A673 (cell line): Measurements from ENCODE around the gene PRSS3. TPM values are rescaled to one million over a fixed set of nuclear protein-coding genes. Genes with fewer than 3 reads are reported as not detected.

ENCODE experiments used
- total RNA-seq: library from RNA; stranded (reverse); gene quantifications from 2 replicates; pipeline ENCODE4 v1.2.3, GENCODE V29; 2021

Gene PRSS3
- total RNA-seq, 1 experiment from 2014 or later, result not detected

Other genes with a start within 250 kb of the PRSS3 start
- 49.2 and 51.2 TPM in 2 replicates for gene UBE2R2, start 21.6 kb downstream of the PRSS3 start, total RNA-seq